Nephron progenitor cell (in vitro differentiated cells): ENCODE results near the gene KCTD6.

Experiments
- DNase-seq: peaks from one replicate; pipeline ENCODE4 v3.0.0; 2021
- H3K27ac Mint-ChIP-seq: 2 replicates; pipeline ENCODE4 v1.8.0; 2021; ENCODE audit warnings: mild to moderate bottlenecking, moderate library complexity, mixed read lengths
- H3K27me3 Mint-ChIP-seq: 2 replicates; pipeline ENCODE4 v1.8.0; 2021; ENCODE audit warnings: mild to moderate bottlenecking, low read depth, mixed read lengths; ENCODE audit not compliant: poor library complexity
- H3K36me3 Mint-ChIP-seq: 2 replicates; pipeline ENCODE4 v1.8.0; 2021; ENCODE audit warnings: low read depth, mixed read lengths
- H3K4me1 Mint-ChIP-seq: 2 replicates; pipeline ENCODE4 v1.8.0; 2021; ENCODE audit warnings: mixed read lengths
- H3K4me3 Mint-ChIP-seq: 2 replicates; pipeline ENCODE4 v1.8.0; 2021; ENCODE audit warnings: mild to moderate bottlenecking, moderate library complexity, mixed read lengths
- H3K9me3 Mint-ChIP-seq: 2 replicates; pipeline ENCODE4 v1.8.0; 2021; ENCODE audit warnings: mild to moderate bottlenecking, moderate library complexity, mixed read lengths
- TF ChIP-seq, protein P1 (sequence below): fragments of 200-600 bp; sonication (generic); IDR thresholded peaks from 2 replicates; pipeline ENCODE4 v1.5.0; 2021; ENCODE audit warnings: antibody characterized with exemption

The KCTD6 gene

DNA sequence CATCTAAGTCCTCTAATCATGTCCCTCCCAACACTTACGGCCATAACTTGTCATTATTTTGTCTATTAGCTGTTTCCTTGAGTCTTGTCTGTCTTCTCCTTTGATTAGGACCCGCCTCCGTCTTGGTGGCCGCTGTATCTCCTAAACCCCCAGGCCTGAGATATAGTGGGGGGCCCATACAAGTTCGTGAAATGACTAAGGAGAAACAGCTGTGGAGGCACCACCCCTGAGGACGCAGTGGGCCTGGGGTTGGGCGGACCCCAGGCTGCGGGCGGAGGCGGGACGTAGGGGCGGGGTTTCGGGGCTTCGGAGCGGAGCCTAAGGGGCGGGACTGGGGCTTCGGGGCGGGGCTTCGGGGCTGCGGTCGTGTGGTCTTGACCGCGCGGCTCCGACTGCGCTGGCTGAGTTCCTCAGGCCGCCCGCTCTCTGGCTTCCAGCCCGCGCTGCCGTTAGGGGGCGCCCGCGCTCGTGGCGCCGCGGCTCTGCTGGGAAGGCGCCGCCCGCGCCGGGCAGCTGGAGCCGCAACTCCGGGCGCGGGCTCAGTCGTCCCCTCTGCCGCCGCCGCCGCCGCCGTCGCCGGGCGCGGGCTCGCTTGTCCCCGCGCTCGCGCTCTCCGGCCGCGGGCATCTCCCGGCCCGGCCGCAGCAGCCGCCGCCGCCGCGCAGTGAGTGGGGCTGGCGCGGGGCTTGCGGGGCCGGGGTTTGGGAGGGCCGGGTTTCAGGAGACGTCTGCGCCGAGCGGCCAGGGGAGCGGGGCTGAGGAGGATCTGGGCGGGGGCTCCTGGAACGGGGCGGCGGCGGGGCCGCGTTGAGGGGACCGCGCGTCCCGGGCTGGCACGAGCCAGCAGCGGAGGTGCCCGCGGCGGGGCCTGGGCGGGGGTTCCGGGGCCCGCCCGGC, at the start of gene KCTD6:
Gene KCTD6 (plus strand): TSS at position 591 of the 897 bp plus-strand sequence. CDS start 6,660 bp downstream, outside the sequence.
- peak within 1 kb of the TSS; percentile 19 for H3K27ac Mint-ChIP-seq
- TF ChIP-seq, protein P1, sequence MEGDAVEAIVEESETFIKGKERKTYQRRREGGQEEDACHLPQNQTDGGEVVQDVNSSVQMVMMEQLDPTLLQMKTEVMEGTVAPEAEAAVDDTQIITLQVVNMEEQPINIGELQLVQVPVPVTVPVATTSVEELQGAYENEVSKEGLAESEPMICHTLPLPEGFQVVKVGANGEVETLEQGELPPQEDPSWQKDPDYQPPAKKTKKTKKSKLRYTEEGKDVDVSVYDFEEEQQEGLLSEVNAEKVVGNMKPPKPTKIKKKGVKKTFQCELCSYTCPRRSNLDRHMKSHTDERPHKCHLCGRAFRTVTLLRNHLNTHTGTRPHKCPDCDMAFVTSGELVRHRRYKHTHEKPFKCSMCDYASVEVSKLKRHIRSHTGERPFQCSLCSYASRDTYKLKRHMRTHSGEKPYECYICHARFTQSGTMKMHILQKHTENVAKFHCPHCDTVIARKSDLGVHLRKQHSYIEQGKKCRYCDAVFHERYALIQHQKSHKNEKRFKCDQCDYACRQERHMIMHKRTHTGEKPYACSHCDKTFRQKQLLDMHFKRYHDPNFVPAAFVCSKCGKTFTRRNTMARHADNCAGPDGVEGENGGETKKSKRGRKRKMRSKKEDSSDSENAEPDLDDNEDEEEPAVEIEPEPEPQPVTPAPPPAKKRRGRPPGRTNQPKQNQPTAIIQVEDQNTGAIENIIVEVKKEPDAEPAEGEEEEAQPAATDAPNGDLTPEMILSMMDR: peak; percentile 38
- H3K4me1 Mint-ChIP-seq: peaks cover 81% of the 10 kb centered on the region

DNA sequence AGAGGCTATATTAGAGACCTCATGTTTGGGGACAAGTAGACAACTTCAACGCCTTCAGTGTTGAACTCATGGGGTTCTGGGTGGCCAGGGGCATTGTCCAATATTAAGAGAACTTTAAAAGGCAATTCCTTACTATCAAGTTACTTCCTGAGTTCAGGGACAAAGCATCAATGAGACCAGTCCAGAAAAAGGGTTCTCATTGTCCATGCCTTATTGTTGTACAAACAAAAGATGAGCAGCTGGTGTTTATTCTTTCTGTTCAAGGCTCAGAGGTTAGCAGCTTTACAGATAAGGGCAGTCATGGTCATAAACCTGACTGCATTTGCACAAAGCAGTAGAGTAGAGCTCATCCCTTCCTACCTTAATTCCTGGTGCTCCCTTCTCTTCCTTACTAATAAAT, 39.7 kb upstream of the KCTD6 start:
- no peak for DNase-seq
- Mint-ChIP-seq H3K4me3 (no peak overlapping the region), H3K27ac (no peak overlapping the region), H3K27me3 (peaks cover 2% of the 10 kb centered on the region), H3K9me3 (peaks cover 45% of the 10 kb centered on the region), H3K4me1 (no peaks in the 10 kb centered on the region), H3K36me3 (peaks cover 16% of the 10 kb centered on the region)
- TF ChIP-seq, protein P1: no peak

More for the DNA sequence above, at the start of gene KCTD6:
- peak; percentile 99 for DNase-seq
- Mint-ChIP-seq H3K4me3 (peak within 1 kb of the TSS; percentile 91), H3K27me3 (peaks cover 10% of the 10 kb centered on the region), H3K36me3 (no peaks in the 10 kb centered on the region), H3K9me3 (no peaks in the 10 kb centered on the region)

DNA sequence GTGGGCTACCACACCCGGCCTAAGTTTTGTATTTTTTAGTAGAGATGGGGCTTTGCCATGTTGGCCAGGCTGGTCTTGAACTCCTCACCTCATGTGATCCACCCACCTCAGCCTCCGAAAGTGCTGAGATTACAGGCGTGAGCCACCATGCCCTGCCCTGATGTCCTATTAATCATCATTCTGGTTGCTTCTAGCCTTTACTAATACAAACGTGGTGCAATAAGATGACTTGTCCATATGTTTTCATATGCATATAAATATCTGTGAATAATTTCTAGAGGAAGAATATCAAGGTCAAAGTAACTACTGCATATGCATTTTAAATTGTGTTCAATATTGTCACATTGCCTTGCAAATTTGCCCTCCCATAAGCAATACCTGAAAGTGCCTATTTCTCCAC, 32.7 kb upstream of the KCTD6 start:
- Mint-ChIP-seq H3K9me3 (peaks cover 26% of the 10 kb centered on the region), H3K4me3 (no peak overlapping the region), H3K27me3 (peaks cover 2% of the 10 kb centered on the region), H3K27ac (no peak overlapping the region), H3K36me3 (peaks cover 11% of the 10 kb centered on the region), H3K4me1 (peaks cover 14% of the 10 kb centered on the region)
- TF ChIP-seq, protein P1: no peak
- no peak for DNase-seq

DNA sequence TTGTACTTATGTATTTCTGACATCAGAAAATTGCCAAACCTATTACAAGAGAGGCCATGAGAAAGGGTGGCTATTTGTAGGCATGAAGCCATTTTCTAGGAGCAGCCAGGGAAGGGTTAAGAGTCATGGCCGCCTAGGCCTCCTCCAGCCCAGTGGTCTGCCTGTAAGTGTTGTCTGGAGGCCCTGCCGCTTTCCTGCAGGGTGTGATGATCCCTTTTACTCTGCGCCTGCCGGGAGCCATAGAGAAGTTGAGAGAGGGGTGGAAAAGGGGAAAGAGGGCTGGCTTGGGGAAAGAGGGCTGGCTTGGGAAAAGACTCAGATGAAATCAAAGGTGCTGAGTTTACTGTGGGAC, 29.1 kb upstream of the KCTD6 start:
- Mint-ChIP-seq H3K27me3 (peaks cover 2% of the 10 kb centered on the region), H3K4me3 (no peak overlapping the region), H3K27ac (peak overlapping the region; percentile 66), H3K9me3 (no peaks in the 10 kb centered on the region), H3K36me3 (no peaks in the 10 kb centered on the region), H3K4me1 (peaks cover 18% of the 10 kb centered on the region)
- TF ChIP-seq, protein P1: no peak
- no peak for DNase-seq

GRCh38 chr3:58463181-58463941, 28.5 kb upstream of the KCTD6 start:
- H3K36me3 Mint-ChIP-seq: no peaks in the 10 kb centered on the region
- DNase-seq: peak; percentile 70
- peak overlapping the region; percentile 66 for H3K27ac Mint-ChIP-seq
- no peaks in the 10 kb centered on the region for H3K9me3 Mint-ChIP-seq
- H3K4me1 Mint-ChIP-seq: peaks cover 18% of the 10 kb centered on the region
- no peak overlapping the region for H3K4me3 Mint-ChIP-seq
- no peaks in the 10 kb centered on the region for H3K27me3 Mint-ChIP-seq
- TF ChIP-seq, protein P1: peak; percentile 78
